ENCODE results near the gene GRK2.
"Not testable (repeated sequence)": the region's sequence is repeated elsewhere in the genome, so short reads cannot be mapped to it uniquely, and the experiment has no call there.

GRK2 gene

GRCh38 chr11:67266449-67267187 is at the start of gene GRK2:
Gene GRK2, plus strand, starts transcription at chr11:67266473. Its CDS starts 227 bp downstream, at chr11:67266700.
- peak in 1 of 2 experiments; percentile 81 for DNase-seq

GRCh38 chr11:67227726-67228125 is 38.5 kb upstream of the GRK2 start:
- no peak for DNase-seq

- DNase-seq: no peak
Measured at GRCh38 chr11:67230406-67230805, 35.9 kb upstream of the GRK2 start.

- no peak for DNase-seq
Measured at GRCh38 chr11:67230886-67231285, 35.4 kb upstream of the GRK2 start.

- no peak for DNase-seq
Measured at GRCh38 chr11:67233584-67234190, 32.6 kb upstream of the GRK2 start.

GRCh38 chr11:67234571-67234970 is 31.7 kb upstream of the GRK2 start:
- DNase-seq: not testable (repeated sequence)

GRCh38 chr11:67237574-67237973 is 28.7 kb upstream of the GRK2 start:
- no peak for DNase-seq

GRCh38 chr11:67238894-67239782 is 27.1 kb upstream of the GRK2 start:
- no peak for DNase-seq

GRCh38 chr11:67239783-67240575 is 26.3 kb upstream of the GRK2 start:
- DNase-seq: peak; percentile 98 to 100

GRCh38 chr11:67240576-67241389 is 25.5 kb upstream of the GRK2 start:
- peak; percentile 46 to 75 for DNase-seq

GRCh38 chr11:67242548-67242947 is 23.7 kb upstream of the GRK2 start:
- DNase-seq: no peak

- DNase-seq: no peak
Measured at GRCh38 chr11:67243051-67243450, 23.2 kb upstream of the GRK2 start.

GRCh38 chr11:67245046-67245445 is 21.2 kb upstream of the GRK2 start:
- DNase-seq: no peak

- DNase-seq: no peak
Measured at GRCh38 chr11:67247946-67248550, 18.2 kb upstream of the GRK2 start.

- DNase-seq: no peak
Measured at GRCh38 chr11:67248653-67249052, 17.6 kb upstream of the GRK2 start.

- no peak for DNase-seq
Measured at GRCh38 chr11:67250059-67251043, 15.9 kb upstream of the GRK2 start.

GRCh38 chr11:67251841-67252240 is 14.4 kb upstream of the GRK2 start:
- no peak for DNase-seq

GRCh38 chr11:67252831-67253239 is 13.4 kb upstream of the GRK2 start:
- peak in 1 of 2 experiments; percentile 44 for DNase-seq

GRCh38 chr11:67253872-67254624 is 12.2 kb upstream of the GRK2 start:
- DNase-seq: no peak

Measured in NCI-H526 (cell line).